DMS53 treated with DMSO at 0.1 percent for 48 hours (cell line): ENCODE measurements around the gene LIPT2.
"Not testable (repeated sequence)": the region's sequence is repeated elsewhere in the genome, so short reads cannot be mapped to it uniquely, and the experiment has no call there.

ENCODE experiments used
- DNase-seq: peaks from one replicate; lab custom pipeline; 2025; ENCODE audit not compliant: unreplicated experiment; lab: John Stamatoyannopoulos, UW

The LIPT2 gene

DNA sequence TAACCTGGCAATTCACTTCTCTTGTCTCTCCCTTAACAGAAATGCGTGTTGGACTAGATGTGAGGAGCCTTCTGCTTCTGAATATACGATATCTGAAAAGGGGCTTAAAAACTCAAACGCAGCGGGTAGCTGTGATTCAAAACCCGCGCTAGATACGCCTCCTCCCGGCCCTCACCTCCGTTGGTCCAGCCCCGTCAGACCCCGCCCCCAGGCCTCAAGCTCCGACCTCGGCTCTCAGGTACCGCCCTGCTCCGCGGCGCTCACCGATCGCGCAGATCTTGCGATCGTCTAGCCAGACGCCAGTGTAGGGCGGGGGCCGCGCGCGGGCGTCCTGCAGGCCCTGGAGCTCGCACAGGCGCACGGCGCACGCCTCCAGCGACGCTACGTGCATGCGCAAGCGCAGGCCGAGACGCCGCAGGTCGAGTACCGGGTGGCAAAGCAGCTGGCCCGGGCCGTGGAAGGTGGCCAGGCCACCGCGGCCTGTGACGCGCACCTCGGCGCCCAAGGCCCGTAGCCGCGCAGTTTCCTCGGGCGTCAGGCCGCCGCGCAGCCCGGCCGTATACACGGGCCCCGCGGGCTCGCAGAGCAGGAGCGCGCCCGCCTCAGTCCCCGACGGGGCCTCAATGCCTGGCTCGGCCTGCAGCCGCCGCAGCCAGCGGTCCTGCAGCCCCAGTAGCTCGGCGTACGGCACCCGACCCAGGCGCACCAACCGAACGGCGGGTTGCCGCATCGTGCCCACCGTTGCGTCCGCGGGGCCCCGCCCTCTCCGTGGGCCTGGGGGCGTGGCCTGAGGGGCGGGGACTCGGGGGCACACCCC lies at the start of gene LIPT2:
LIPT2 (minus strand) TSS at position 751 of the 817 bp plus-strand sequence; CDS start at position 730, 21 bp downstream.
- peak; percentile 100 for DNase-seq

DNA sequence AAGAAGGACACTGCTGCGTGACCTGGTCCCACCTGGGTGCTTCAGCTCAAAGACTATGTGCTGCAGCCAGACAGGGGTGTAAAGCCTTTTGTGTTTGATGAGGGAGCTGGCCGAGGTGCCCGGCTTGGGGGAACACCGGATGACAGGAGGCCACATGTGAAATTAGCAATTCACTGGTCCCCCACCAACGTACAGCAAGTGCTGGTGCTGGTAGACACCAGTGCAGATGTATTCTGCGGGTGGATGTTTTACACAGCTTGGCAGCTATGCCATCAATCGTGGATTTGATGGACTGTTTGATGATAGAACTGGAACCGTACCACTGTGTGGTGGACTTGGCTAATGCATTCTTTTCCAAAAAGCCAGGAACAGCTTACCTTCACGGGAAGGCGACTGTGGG lies 47.9 kb upstream of the LIPT2 start:
- DNase-seq: no peak

DNA sequence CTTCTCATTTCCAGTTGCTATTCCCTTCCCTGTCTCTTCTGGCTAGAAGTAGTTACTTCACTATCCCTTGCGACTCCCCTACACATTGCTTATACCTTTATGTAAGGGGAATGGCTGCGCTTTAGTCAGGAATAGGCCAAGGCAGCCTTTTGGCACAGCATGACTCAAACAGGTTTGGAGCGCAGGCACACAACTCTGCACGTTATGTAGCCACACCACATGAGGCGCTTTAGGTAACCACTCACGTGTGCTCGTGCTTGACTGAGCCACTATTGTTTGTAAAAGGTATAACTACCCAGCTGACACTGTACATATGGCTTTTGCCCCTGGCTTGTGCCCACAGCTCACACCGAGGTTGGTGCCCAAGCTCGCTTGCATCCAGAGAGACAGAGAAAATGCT lies 46.7 kb upstream of the LIPT2 start:
- DNase-seq: no peak

DNA sequence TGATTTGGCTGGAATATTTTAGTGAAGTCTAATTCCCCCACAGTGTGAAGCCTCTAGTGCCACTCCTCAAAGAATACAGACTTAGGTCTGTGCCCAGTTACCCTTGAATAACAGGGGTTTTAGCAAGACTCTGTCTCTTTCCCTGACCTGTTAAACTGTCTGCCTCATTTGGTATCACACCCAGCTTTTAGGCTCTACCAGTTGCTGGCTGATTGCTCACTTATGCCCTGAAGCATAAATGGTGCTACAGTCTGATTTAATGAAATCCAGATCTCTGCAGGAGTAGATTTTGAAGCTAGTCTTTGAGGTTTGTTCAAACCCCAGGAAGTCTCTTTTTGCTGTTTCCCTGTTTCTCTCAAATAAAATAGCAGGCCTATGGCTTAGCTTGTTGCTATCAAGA lies 45.2 kb upstream of the LIPT2 start:
- no peak for DNase-seq

DNA sequence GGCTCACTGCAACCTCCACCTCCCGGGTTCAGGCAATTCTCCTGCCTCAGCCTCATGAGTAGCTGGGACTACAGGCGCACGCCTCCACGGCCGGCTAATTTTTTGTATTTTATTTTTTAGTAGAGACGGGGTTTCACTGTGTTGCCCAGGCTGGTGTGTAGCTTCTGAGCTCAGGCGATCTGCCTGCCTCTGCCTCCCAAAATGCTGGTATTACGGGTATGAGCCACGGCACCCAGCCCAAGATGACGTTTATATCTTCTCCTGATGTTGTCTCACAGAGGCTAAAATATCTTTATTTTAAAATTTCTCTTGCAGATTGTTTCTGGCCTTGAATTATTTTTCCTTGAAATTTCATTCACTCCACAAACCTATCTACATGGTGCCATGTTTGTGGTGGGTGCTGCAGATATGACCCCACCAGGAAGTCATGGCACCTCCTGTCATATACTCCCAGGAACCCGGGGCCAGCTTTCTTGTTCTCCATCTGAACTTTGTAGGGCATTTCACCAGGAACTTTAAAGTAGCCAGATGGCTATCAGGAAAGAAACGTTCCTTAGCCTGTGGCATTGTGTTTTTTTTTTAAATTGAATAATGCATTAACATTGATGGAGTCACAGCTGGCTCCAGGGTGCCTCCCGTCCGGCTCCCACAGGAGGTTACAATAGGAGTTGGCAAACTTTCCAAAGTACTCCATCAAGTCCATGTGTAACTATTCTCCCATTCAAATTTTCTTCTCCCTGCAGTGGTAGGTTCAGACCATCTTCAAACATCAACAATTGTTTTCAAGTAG lies 42.0 kb upstream of the LIPT2 start:
- DNase-seq: no peak

DNA sequence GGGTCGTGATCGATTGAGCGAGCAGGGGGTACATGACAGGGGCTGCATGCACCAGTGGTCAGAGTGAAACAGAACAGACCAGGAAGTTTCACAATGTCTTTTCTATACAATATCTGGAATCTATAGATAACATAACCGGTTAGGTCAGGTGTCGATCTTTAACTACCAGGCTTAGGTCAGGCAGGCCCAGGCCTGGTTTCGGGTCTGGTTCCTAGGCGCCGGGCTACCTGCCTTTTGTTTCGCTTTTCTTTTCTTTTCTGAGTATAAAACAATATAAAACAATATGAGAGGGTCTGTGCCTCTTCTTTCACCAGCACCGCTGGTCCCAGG lies 41.4 kb upstream of the LIPT2 start:
- DNase-seq: not testable (repeated sequence)

DNA sequence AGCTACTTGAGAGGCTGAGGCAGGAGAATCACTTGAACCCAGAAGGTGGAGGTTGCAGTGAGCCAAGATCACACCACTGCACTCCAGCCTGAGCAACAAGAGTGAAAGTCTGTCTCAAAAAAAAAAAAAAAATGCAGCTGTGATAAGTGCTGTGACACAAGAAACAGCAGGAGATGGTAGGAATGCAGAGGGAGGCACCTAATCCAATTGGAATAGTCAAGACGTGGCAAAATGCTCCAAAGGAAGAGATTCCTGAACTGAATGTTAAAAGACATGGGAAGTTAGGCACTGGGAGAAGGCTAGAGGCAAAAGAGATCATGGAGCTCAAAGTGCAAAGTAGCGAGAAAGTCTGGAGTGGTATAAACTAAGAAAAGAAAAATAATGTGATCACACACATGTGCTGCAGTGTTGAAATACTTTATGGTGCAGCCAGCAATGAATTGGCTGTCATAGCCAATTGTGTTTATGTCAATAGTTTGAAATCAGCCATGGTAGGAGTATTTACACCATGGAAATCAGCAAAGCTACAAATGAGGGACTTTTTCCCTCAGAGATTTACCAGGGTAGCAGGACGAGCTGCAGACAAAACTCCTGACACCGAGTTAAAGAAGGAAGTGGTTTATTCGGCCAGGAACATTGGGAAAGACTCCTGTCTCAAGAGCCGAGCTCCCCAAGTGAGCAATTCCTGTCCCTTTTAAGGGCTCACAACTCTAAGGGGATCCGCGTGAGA lies 40.9 kb upstream of the LIPT2 start:
- no peak for DNase-seq

DNA sequence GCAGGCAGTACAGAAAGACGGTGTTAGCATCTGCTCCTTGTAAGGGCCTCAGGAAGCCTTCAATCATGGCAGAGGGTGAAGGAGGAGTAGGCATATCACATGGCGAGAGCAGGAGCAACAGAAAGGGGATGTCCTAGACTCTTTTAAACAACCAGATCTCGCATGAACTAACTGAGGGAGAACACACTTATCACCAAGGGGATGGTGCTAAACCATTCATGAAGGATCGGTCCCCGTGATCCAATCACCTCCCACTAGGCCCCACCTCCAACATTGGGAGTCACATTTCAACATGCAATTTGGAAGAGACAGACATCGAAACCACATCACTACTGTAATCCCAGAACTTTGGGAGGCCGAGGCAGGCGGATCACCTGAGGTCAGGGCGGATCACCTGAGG lies 39.9 kb upstream of the LIPT2 start:
- DNase-seq: no peak

DNA sequence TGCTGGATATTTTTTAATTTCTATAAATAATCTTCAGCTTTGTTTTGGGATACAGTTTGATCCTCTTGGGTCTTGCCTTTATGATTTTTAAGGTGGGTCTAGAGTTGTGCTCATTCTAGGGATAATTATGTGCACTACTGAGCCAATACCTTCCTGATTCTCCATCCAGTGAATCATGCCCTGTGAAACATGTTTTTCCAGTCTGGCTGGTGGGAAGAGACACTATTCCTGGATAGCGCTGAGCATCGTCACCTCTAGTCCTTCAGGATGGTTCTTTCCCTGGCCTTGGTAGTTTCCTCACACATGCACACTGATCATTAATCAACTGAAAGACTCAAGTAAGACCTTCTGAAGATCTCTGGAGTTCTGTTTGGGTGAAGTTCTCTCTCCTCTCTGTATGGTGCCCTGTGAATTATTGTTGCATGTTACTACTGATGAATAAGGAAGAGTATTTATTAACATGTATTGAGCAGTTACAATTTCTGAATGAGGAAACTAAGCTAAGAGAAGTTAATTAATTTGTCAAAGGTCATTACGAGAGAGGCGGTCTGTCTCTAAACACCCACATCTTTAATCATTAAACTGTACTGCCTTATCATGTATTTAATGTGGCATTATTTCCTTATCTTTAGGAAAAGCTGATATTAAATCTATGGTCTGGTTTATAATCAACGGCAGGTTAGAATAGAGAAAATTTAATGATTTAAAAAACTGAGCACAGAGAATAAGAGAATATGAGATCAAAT lies 39.1 kb upstream of the LIPT2 start:
- DNase-seq: peak; percentile 97

DNA sequence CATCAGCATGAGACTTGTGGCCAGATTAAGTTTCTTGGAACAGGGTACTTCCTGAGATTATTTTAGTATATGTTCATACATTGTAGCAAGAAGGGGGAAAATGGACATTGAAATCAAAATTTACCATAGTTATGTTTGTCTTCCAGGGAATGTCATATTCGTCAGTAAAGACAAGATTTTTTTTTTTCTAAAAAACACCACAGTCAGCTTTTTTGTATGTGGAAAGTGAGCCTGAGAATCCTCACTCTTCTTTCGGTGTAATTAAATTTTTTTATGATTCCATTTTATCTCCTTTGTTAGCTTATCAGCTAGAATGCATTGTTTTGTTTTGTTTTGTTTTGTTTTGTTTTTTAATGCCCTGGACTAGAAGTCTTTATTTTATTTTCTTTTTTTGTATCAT lies 31.5 kb upstream of the LIPT2 start:
- DNase-seq: no peak

DNA sequence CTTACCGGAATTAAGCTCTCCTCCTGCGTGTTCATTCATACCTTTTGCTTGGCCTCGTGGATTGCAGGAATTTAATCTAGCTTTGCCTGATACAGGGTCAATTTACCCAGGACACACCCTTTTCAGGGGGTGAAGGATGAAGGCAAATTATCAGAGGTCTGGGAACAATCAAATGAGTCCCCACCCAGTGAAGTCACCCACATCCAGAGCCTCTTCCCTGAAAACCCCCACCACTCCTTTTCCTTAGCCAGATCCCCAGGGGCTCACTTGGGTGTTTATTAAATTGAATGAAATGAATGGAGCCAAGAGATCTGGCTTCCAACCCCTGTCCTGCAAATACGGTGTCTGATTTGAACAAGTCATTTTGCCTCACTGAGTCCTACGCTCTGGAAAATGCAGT lies 31.0 kb upstream of the LIPT2 start:
- no peak for DNase-seq

DNA sequence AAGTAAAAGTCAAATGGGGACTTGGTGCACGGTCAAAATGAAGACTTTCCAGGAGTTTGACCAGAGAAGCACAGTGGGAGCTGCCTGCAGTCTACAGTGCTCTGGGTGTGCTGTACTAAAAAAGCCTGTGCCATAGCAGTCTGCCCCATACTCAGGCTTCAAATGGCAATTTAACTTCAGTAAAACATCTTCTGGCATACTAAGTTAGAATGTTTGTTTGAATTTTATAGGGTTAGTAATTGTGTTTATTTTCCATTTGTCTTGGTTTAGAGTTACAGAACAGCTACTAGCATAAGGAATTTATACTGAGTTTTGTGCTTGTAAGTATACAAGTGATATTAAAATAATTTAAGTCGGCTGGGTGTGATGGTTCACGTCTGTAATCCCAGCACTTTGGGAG lies 29.3 kb upstream of the LIPT2 start:
- no peak for DNase-seq

DNA sequence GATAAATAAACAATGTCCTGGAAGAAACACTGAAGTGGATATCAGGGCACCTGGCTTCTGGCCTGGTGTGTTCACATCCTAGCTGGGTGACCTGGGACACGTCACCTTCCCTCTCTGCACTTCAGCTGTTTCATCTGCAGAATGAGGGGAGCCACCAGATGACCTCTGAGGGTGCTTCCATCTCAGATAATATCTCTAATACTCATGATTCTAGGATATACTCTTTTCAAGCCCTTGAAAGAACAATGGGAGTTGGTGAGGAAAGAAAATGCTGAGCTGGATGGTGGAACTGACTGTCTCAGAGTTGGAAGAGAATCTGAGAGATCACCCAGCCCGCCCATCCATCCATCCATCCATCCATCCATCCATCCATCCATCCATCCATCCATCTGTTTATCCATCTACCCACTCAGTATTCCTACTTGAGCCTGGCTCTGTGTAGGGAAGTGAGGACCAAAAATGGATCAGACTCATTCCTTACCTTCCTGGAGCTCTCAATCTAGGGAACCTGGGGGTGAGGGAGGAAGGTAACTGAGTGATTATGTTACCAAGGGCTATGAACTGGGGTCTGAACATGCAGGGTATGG lies 28.2 kb upstream of the LIPT2 start:
- no peak for DNase-seq

DNA sequence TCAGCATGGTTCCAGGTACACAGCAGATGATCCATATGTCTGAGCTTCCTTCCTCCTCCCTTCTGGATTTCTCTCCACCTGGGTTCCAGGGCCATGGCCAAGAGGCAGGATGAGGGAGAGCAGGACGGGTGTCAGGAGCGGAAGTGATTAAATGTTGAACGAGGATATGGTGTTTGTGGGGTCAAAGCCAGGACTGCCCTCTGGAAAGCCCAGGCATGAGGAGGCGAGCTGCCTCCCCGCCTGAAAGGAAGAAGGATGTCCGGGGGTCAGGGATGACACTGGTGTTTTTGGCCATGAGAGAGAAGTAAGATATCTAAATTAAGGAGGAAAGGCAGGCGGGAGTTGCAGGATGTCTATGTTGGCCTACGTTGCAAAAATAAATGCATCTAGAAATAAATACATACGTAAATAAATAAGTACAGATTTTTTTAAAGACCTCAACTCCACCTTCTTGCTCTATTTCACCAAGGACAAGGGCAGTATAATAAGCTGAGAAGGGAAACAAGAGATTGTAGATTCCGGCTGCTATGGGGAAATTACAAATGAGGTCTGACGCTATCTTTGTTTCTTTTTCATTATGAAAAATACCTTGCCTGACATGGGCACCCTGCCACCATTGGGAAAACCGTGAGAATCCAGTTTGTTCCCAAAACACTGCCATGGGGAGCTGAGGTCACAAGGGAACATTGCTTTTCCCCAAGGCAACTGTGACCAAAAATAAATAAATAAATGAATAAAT lies 27.6 kb upstream of the LIPT2 start:
- no peak for DNase-seq

DNA sequence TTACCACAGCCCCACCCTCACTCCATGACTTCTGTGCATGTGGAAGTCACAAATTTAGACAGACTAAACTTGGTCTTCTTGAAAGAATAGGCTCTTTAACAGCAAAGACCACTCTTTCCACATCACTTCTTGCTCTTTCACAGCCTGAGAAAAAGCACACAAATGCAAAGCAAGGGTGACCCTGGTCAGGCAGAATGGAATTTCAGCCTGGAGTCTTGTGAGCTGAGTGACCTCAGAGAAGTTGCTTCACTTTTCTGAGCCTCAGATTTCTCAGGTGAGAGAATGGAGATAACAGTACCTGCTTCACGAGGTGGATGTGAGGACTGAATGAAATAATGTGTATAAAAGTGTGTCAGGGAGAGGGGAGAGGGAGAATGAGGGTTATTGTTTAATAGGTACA lies 26.8 kb upstream of the LIPT2 start:
- DNase-seq: no peak

DNA sequence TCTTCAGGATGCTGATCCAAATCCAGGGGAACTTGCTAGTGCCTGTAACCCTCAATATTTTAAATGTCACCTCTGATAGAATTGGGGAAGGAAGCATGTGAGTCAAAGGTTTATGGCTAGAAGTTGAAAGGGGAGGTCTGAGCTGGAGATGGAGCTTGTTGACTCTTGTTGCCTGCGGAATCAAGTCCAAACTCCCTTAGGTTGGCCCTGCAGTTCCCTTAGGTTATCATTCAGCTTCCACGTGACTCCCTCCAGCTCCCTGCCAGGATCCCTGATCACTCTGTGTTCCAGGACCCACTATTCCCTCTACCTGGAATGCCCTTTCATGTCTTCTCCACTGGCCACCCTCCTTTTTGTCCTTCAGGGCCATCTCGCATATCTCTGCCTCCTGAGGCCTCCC lies 26.2 kb upstream of the LIPT2 start:
- DNase-seq: no peak

DNA sequence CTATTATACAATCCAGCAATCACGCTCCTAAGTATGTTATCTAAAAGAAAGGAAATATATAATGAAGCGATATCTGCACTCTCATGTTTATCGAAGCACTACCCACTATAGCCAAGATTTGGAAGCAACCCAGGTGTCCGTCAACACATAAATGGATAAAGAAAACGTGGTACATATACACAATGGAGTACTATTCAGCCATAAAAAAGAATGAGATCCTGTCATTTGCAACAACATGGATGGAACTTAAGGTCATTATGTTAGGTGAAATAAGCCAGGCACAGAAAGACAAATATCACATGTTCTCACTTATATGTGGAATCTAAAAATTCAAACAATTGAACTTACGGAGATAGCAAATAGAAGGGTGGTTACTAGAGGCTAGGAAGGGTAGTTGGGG lies 24.1 kb upstream of the LIPT2 start:
- not testable (repeated sequence) for DNase-seq

DNA sequence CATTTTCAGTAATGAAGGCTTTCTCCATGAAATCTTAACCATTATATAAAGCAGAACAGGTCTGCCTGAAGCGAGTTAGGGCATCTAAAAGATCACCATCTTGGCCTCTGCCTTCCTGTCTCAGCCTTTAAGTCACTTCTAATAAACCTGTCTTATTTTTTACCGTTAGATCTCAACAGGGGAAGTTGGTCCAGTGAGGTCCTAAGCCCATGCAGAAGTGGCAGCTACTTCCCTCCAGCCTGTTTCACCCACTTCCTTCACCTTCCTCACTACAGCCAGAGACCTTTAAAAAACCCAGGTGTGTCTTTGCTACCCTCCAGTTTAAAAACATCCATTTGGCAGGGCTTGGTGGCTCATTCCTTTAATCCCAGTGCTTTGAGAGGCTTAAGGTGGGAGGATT lies 14.1 kb upstream of the LIPT2 start:
- no peak for DNase-seq

DNA sequence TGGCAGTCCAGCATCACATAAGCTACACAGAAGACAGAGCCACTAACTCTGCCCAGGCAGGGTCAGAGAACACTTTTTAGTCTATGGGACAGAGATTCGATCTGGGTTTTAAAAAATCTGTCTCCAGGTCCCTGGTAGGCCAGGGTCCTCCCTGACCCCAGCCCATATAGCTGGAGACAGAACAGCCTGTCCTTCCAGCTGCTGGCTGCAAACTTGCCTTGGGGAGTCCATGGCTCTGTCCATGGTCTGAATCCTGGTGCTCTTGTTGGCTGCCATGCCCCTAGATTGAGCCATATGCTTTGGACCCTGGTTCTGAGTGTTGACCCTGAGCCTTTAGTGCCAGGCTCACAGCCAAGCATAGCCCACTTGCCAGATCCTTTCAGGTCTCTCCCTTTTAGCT lies 13.3 kb upstream of the LIPT2 start:
- DNase-seq: no peak

DNA sequence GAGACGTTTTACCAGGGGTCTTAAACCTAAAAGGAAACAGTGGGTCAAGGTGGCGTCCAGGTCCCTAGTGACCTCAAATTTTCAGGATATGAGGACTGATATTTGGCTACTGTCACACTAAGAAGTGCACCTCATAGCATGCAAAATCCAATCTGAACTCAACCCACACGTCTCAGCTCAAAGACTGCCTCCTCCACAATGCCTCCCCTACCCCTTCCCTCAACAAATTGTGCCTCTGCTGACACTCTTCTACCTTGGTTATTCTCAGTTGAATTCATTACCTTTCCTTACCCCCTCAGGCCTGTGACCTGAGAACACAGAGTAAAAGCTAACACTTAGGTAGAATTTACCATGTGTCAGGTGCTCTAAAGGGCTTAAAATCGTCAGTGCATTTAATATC lies 12.4 kb upstream of the LIPT2 start:
- no peak for DNase-seq
